Measurements from ENCODE around the gene CBY1.

Gene CBY1

GRCh38 chr22:38700789-38701628 lies 44.6 kb downstream of the CBY1 start, which contains the start of gene JOSD1:
JOSD1 (minus strand) TSS chr22:38700943; CDS start chr22:38699987, 956 bp downstream.
- DNase-seq (ENCODE audit: low spot score) = peak; percentile 98

GRCh38 chr22:38704654-38705234 lies 48.3 kb downstream of the CBY1 start:
- DNase-seq (ENCODE audit: low spot score) = no peak

- DNase-seq (ENCODE audit: low spot score) = peak; percentile 100
Measured at GRCh38 chr22:38705235-38706100, 49.0 kb downstream of the CBY1 start, which contains the start of gene GTPBP1. GTPBP1 (plus strand) TSS chr22:38705944; CDS start chr22:38705956, 12 bp downstream.

GRCh38 chr22:38706101-38706900 lies 49.9 kb downstream of the CBY1 start:
- DNase-seq (ENCODE audit: low spot score) = peak; percentile 25

GRCh38 chr22:38706901-38707195 lies 50.4 kb downstream of the CBY1 start:
- no peak for DNase-seq (ENCODE audit: low spot score)

- peak; percentile 50 for DNase-seq (ENCODE audit: low spot score)
Measured at GRCh38 chr22:38707346-38707745, 50.9 kb downstream of the CBY1 start.

GRCh38 chr22:38707984-38708383 lies 51.5 kb downstream of the CBY1 start:
- DNase-seq (ENCODE audit: low spot score) = no peak

- no peak for DNase-seq (ENCODE audit: low spot score)
Measured at GRCh38 chr22:38709306-38709705, 52.9 kb downstream of the CBY1 start.

GRCh38 chr22:38710351-38710750 lies 53.9 kb downstream of the CBY1 start:
- no peak for DNase-seq (ENCODE audit: low spot score)

GRCh38 chr22:38710866-38711265 lies 54.4 kb downstream of the CBY1 start:
- no peak for DNase-seq (ENCODE audit: low spot score)

GRCh38 chr22:38712486-38713207 lies 56.2 kb downstream of the CBY1 start:
- DNase-seq (ENCODE audit: low spot score) = no peak

GRCh38 chr22:38713921-38714320 lies 57.5 kb downstream of the CBY1 start:
- DNase-seq (ENCODE audit: low spot score) = no peak

- no peak for DNase-seq (ENCODE audit: low spot score)
Measured at GRCh38 chr22:38715176-38715764, 58.8 kb downstream of the CBY1 start.

- no peak for DNase-seq (ENCODE audit: low spot score)
Measured at GRCh38 chr22:38715852-38716251, 59.4 kb downstream of the CBY1 start.

- no peak for DNase-seq (ENCODE audit: low spot score)
Measured at GRCh38 chr22:38716271-38716670, 59.8 kb downstream of the CBY1 start.

GRCh38 chr22:38716826-38717225 lies 60.4 kb downstream of the CBY1 start:
- DNase-seq (ENCODE audit: low spot score) = no peak

GRCh38 chr22:38717244-38717643 lies 60.8 kb downstream of the CBY1 start:
- DNase-seq (ENCODE audit: low spot score) = no peak

GRCh38 chr22:38718414-38718813 lies 62.0 kb downstream of the CBY1 start:
- no peak for DNase-seq (ENCODE audit: low spot score)

- no peak for DNase-seq (ENCODE audit: low spot score)
Measured at GRCh38 chr22:38719196-38719595, 62.8 kb downstream of the CBY1 start.

- no peak for DNase-seq (ENCODE audit: low spot score)
Measured at GRCh38 chr22:38720350-38720749, 63.9 kb downstream of the CBY1 start.

- no peak for DNase-seq (ENCODE audit: low spot score)
Measured at GRCh38 chr22:38721551-38721950, 65.1 kb downstream of the CBY1 start.
